DMS 273 (cell line): ENCODE measurements around the gene BAIAP2L1.
"Not testable (repeated sequence)": the region's sequence is repeated elsewhere in the genome, so short reads cannot be mapped to it uniquely, and the experiment has no call there.

Experiments
- DNase-seq: peaks from one replicate; lab custom pipeline; 2025; ENCODE audit not compliant: unreplicated experiment; lab: John Stamatoyannopoulos, UW

BAIAP2L1 gene

GRCh38 chr7:98399890-98400541 is 874 bp downstream of the BAIAP2L1 start:
- no peak for DNase-seq

- peak; percentile 49 for DNase-seq
Measured at GRCh38 chr7:98399462-98399861, 1.4 kb downstream of the BAIAP2L1 start.

- no peak for DNase-seq
Measured at GRCh38 chr7:98398567-98399372, 2.1 kb downstream of the BAIAP2L1 start.

- DNase-seq = no peak
Measured at GRCh38 chr7:98396768-98397167, 4.1 kb downstream of the BAIAP2L1 start.

DNA sequence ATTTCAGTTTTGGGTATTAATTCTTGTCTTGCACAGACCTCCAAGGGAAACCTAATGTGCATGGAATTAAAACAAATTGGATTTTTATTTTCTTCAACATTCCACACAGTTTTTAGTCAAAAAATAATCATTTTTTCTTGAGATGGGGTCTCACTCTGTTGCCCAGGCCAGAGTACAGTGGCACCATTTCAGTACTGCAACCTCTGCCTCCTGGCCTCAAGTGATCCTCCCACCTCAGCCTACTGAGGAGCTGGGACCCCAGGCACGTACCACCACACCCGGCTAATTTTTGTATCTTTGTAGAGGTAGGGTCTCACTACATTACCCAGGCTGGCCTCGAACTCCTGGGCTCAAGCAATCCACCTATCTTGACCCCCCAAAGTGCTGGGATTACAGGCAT is 4.9 kb downstream of the BAIAP2L1 start:
- DNase-seq = no peak

- DNase-seq = no peak
Measured at GRCh38 chr7:98395481-98395880, 5.4 kb downstream of the BAIAP2L1 start.

DNA sequence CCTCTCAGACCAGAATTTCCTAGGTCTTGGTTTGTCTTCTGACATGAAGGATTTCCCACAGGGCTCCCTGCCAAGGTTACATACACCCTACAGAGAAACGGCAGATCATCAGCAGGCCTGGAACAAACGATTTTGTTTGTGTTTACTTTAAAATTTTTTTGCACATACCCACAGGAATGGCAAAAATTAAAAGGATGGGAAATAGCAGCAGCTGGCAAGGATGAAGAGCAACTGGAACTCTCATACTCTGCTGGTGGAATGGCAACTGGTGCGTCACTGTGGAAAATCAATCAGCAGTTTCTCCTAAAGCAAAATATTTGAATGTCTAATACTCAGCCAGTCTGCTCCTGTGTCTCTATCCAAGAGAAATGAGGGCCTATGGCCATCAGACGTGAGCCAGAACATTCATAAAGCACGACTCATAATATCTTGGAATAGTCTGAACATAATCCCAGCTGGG is 6.5 kb downstream of the BAIAP2L1 start:
- DNase-seq = no peak

DNA sequence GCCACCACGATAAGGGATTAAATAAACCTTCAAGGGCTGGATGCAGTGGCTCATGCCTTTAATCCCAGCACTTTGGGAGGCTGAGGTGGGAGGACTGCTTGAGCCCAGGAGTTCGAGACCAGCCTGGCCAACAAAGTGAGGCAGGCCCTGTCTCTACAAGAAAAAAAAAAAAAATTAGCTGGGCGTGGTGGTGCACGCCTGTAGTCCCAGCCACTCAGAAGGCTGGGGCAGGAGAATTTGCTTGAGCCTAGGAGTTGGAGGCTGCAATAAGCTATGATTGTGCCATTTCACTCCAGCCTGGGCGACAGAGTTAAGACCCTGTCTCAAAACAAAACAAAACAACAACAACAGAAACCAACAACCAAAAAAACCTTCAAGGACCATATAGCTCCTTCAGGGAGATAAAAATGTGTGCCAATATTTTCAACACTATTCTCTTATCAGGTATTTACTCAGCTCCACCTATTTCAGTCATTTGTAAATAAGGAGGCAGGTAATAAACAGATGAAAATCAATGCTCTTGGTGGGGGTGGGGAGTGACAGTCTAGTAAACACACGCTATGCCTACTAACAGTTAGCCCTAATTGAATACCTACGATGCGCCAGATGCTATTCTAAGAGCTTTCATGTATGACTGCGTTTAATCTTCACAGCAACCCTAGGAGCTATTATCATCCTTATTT is 13.2 kb downstream of the BAIAP2L1 start:
- no peak for DNase-seq

GRCh38 chr7:98387131-98387530 is 13.8 kb downstream of the BAIAP2L1 start:
- no peak for DNase-seq

GRCh38 chr7:98385532-98385931 is 15.4 kb downstream of the BAIAP2L1 start:
- not testable (repeated sequence) for DNase-seq

DNA sequence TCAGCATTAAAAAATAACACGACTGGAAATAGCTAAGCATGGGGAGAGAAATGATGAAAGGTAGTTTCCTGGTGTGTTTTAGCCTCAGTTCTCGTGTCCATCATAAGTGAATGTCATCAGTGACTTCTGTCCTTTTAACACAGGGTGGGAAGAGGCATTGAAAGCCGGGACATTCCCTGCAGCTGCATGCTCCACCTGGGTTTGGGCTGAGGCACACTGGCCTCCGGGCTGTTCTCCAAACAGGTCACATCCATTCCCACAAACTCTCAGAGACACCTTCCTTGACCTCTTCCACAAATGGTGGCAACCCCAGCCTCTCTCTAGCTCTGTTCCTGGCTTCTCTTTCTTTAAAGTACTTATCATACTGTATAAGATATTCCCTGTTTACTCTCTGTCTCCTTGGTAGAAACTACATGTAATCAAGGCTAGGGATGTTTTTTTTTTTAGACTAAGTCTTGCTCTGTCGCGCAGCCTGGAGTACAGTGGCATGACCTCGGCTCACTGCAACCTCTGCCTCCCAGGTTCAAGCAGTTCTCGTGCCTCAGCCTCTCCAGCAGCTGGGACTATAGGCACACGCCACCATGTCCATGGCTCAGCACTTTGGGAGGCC is 22.6 kb downstream of the BAIAP2L1 start:
- no peak for DNase-seq

GRCh38 chr7:98376711-98377110 is 24.2 kb downstream of the BAIAP2L1 start:
- no peak for DNase-seq

DNA sequence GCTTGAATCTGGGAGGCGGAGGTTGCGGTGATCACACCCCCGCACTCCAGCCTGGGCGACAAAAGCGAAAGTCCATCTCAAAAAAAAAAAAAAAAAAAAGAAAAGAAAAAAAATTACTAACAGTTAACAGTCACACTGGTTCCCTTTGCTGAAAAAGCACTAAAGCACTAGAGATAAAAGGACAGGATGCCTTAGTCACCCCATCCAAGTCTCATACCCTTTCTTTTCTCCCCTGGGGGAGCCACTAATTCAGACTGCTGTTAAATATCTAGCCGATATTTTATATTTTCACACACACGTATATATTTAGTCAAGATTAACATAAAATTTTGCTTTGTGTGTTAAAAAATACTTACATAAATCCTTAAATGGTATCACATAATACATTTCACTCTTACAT is 25.2 kb downstream of the BAIAP2L1 start:
- DNase-seq = no peak

GRCh38 chr7:98374285-98374680 is 26.6 kb downstream of the BAIAP2L1 start:
- no peak for DNase-seq

GRCh38 chr7:98372993-98373392 is 27.9 kb downstream of the BAIAP2L1 start:
- peak; percentile 97 for DNase-seq

GRCh38 chr7:98369726-98370125 is 31.2 kb downstream of the BAIAP2L1 start:
- no peak for DNase-seq

- DNase-seq = no peak
Measured at GRCh38 chr7:98368716-98369115, 32.2 kb downstream of the BAIAP2L1 start.

GRCh38 chr7:98366562-98366938 is 34.3 kb downstream of the BAIAP2L1 start:
- DNase-seq = no peak

DNA sequence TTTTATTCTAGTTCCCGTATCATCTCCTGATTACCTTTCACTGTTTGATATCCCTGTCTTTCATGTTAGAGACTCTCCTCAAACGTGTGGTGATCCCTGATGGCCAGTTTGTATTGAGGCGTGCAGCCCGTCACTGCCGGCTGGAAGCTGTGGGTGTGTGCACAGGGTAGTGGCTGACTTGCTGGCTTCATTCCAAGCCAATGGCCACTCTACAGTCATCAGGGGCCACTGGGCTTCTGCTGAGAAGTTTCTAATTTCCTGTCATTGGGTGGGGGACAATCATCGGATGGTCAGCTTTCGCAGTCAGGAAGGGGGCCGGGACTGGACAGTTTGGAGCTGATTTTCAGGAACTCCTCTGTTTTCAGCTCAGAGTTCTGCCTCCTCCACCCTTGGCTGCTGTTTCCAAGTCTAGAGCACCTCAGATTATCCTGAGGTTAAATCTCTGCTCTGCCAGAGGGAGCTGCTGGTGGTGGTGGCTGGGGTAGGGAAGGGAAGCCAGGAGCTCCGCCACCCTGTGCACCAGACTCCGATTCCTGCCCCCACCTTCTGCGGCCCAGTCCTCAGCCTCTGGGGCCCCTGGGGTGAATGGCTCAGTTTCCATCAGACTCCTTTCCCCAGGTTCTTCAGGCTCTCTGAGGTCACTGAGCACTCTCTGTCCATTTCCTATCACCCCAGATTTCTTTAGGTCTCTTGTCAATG is 34.9 kb downstream of the BAIAP2L1 start:
- DNase-seq = no peak

DNA sequence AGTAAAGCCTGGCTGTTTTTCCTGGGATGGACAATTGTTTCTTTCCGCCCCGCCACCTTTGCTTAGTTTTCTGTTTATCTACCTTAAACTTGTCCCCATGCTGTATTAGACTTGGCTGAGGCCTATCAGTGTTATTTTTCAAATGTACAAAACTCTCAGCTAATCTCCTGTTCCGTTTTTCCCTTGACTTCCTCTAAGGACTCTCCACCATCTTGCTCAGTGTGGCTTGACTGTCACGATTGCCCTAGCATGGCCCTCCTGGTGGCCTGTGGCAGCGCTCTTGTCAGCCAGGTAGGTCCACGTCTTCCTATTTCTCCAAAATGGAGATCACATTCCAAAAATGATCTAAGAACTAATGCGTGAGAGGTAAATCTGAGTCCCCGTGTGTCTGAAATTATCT is 36.7 kb downstream of the BAIAP2L1 start:
- DNase-seq = no peak

DNA sequence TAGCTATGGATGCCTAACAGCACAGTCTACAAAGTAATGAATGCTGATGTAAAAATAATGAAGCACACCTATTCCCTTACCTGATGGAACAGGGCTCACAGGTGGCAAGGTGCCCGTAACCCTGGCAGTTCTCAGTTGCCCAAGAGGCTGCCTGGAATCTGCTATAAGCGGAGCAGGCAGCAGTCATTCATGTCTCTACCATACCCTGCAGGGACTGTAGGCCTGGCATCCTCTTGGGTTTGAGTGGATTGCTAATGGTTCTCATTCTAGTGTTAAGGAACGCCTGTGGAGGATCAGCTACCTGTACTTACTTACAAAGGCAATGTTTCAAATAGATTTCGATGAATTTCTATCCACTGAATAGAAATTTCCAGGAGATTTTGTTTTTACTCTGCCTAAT is 38.4 kb downstream of the BAIAP2L1 start:
- DNase-seq = no peak
